Epithelial cell of esophagus (primary cell): ENCODE results near the gene SLC39A11.

Source experiments
- DNase-seq: peaks from one replicate; pipeline ENCODE4 v3.0.0; 2010; ENCODE audit warnings: low read depth
- H3K4me3 ChIP-seq: 2 replicates; pipeline ENCODE4 v1.5.1; 2011; ENCODE audit warnings: mild to moderate bottlenecking, low read length, control low read depth
- CTCF ChIP-seq: IDR thresholded peaks from 2 replicates; pipeline ENCODE4 v1.5.1; 2011; ENCODE audit warnings: low read depth, mild to moderate bottlenecking, low read length, control low read depth, inconsistent platforms; ENCODE audit not compliant: insufficient read depth; ENCODE audit errors: missing control alignments

The SLC39A11 gene

DNA sequence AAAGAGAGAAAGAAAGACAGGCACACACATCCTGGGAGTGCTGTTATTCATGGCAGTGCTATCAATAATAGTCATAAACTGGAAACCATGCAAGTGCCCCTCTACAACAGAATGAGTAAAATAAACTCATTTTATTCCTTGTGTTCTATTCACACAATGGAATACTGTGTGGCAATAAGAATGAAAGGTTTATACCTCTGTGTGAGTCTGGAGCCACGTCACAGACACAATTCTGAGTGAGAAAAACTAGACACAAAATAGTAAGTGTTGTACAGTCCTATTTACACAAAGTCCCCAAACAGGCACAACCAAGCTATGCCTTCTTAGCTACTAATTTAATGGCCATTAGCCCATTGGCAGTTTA lies 429.7 kb downstream of the SLC39A11 start:
- no peak overlapping the region for H3K4me3 ChIP-seq
- TF ChIP-seq CTCF = no peak
- no peak for DNase-seq

DNA sequence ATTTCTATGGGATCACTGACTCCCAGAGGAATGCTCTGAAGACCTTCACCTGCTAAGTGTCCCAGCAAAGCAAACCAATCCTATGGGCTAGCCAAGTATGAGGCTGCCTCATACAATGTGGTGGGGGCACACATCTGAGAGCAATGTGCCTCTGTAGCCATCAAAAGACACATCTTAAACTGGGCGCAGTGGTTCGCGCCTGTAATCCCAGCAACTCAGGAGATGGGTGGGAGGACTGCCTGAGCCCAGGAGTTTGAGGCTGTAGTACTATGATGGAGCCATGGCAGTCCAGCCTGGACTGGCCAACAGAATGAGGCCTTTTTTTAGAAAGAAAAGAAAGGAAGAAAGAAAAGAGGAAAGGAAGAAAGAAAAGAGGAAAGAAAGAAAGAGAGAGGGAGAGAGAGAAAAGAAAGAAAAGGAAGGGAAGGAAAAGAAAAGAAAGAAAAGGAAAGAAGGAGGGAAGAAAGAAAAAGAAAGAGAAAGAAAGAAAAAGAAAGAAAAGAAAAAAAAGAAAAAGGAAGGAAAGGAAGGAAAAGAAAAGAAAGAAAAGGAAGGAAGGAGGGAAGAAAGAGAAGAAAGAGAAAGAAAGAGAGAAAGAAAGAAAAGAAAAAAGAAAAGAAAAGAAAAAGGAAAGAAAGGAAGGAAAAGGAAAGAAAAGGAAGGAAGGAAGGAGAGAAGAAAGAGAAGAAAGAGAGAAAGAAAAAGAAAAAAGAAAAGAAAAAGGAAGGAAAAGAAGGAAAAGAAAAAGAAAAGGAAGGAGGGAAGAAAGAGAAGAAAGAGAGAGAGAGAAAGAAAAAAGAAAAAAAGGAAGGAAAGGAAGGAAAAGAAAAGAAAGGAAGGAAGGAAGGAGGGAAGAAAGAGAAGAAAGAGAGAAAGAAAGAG lies 430.3 kb downstream of the SLC39A11 start:
- H3K4me3 ChIP-seq = no peak overlapping the region
- DNase-seq = no peak
- no peak for TF ChIP-seq CTCF

GRCh38 chr17:72661116-72661944 lies 431.2 kb downstream of the SLC39A11 start:
- peak; percentile 99 for DNase-seq
- no peak overlapping the region for H3K4me3 ChIP-seq
- peak; percentile 66 for TF ChIP-seq CTCF

DNA sequence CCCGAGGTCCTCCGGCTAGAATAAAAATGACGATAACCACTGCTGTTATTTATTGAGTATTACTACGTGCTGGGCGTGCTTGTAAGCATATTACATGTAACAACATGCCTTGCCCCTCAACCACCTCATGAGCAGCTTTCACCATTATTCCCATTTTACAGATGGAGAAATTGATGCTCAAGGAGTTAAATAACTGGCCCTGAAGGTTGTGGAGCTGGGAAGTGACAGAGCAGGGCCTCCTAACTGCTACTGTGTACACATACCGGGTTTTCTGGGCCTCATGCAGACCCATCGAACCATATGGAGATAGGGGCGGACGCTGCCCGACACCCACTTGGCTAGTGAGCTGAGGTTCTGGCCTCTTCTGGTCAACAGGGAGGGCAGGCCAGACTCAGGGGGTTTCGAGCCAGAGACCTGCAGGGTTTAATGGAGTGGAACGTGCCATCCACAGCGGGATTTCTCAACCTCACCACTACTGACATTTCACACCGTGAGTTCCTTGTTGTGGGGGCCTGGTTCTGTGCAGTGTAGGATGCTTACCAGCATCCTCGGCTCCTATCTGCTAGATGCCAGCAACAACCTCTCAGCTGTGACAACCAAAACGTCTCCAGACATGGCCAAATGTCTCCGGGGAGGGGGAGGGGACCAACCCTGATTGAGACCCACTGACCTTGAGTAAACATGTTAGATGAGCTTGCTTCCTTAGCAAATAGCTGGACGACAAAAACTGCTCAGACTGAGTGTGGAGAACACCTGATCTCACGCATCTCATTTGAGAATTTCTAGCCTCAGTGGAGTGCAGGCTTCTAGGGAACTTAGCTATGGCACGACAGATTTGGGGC lies 432.0 kb downstream of the SLC39A11 start:
- no peak for TF ChIP-seq CTCF
- H3K4me3 ChIP-seq = no peak overlapping the region
- no peak for DNase-seq

DNA sequence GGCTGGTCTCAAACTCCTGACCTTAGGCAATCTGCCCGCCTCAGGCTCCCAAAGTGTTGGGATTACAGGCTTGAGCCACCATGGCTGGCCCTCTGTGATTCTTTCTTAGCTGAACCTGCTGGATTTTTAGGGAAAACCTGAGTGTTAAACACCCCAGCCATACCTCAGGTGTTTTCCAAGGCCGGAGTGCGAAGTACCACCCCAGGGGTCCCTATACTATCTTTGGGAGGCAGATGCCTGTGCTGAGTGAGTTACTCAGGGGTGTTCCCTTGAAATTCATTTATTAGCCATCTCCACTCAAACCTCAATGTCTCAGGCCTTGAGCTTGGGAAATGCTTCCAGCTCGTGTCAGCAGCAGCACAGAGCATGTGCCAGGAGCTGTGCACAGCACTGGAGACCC lies 432.7 kb downstream of the SLC39A11 start:
- no peak overlapping the region for H3K4me3 ChIP-seq
- no peak for DNase-seq
- no peak for TF ChIP-seq CTCF

DNA sequence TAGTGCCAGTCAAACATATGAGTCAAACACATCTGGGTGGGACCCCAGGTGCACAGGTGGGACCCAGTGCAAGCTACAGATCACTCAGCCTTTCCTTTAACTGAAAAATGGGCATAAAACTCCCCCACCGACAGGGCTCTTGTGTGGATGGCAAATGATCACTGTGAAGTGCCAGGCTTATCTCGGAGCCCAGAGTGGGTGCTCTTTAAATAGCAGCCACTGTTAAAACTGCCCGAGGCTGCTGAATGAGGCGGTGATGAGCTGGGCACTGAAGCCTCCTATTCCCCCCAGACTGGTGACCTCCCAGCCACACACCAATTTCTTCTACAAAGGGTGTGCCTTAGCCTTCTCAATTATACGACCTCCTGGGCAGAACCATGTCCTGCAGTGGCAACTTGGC lies 433.8 kb downstream of the SLC39A11 start:
- no peak for TF ChIP-seq CTCF
- DNase-seq = no peak
- H3K4me3 ChIP-seq = no peak overlapping the region
